Activated CD8-positive, alpha-beta memory T cell treated with anti-CD3 and anti-CD28 coated beads for 4 hours (primary cell): ENCODE measurements around the gene MGMT.
A peak's percentile ranks its signal among the peaks of the same experiment; 100 is the strongest.

Experiments used
- DNase-seq, 2 donors: peaks; one replicate each; pipeline ENCODE4 v3.0.0-alpha.2; 2020; ENCODE audit warnings: low read depth in 2 of 2

The MGMT gene

GRCh38 chr10:129495256-129495655 is 28.2 kb downstream of the MGMT start:
- DNase-seq: no peak

- no peak for DNase-seq
Measured at GRCh38 chr10:129495698-129496097, 28.7 kb downstream of the MGMT start.

GRCh38 chr10:129497013-129497412 is 30.0 kb downstream of the MGMT start:
- no peak for DNase-seq

GRCh38 chr10:129498680-129499079 is 31.6 kb downstream of the MGMT start:
- DNase-seq: no peak

- DNase-seq: no peak
Measured at GRCh38 chr10:129500617-129501339, 33.7 kb downstream of the MGMT start.

- DNase-seq: no peak
Measured at GRCh38 chr10:129501652-129502436, 34.8 kb downstream of the MGMT start.

- no peak for DNase-seq
Measured at GRCh38 chr10:129502448-129502847, 35.4 kb downstream of the MGMT start.

GRCh38 chr10:129505500-129506075 is 38.5 kb downstream of the MGMT start:
- DNase-seq: no peak

- no peak for DNase-seq
Measured at GRCh38 chr10:129506101-129506797, 39.2 kb downstream of the MGMT start.

GRCh38 chr10:129507216-129507889 is 40.3 kb downstream of the MGMT start:
- DNase-seq: no peak

- no peak for DNase-seq
Measured at GRCh38 chr10:129509155-129509554, 42.1 kb downstream of the MGMT start.

GRCh38 chr10:129509835-129510234 is 42.8 kb downstream of the MGMT start:
- no peak for DNase-seq

- DNase-seq: no peak
Measured at GRCh38 chr10:129511086-129511485, 44.0 kb downstream of the MGMT start.

GRCh38 chr10:129511758-129512157 is 44.7 kb downstream of the MGMT start:
- DNase-seq: no peak

- no peak for DNase-seq
Measured at GRCh38 chr10:129513312-129513711, 46.3 kb downstream of the MGMT start.

- no peak for DNase-seq
Measured at GRCh38 chr10:129514568-129515451, 47.8 kb downstream of the MGMT start.

GRCh38 chr10:129516846-129517679 is 50.0 kb downstream of the MGMT start:
- DNase-seq: no peak

- peak; percentile 7 to 11 for DNase-seq
Measured at GRCh38 chr10:129517680-129518057, 50.6 kb downstream of the MGMT start.

- no peak for DNase-seq
Measured at GRCh38 chr10:129518793-129519192, 51.8 kb downstream of the MGMT start.
